GM19238 (cell line): ENCODE measurements around the gene TEF.
A peak's percentile ranks its signal among the peaks of the same experiment; 100 is the strongest.

Experiments
- DNase-seq: peaks from one replicate; pipeline ENCODE4 v3.0.0; 2011; ENCODE audit warnings: low spot score; ENCODE audit not compliant: insufficient read length

Gene TEF

DNA sequence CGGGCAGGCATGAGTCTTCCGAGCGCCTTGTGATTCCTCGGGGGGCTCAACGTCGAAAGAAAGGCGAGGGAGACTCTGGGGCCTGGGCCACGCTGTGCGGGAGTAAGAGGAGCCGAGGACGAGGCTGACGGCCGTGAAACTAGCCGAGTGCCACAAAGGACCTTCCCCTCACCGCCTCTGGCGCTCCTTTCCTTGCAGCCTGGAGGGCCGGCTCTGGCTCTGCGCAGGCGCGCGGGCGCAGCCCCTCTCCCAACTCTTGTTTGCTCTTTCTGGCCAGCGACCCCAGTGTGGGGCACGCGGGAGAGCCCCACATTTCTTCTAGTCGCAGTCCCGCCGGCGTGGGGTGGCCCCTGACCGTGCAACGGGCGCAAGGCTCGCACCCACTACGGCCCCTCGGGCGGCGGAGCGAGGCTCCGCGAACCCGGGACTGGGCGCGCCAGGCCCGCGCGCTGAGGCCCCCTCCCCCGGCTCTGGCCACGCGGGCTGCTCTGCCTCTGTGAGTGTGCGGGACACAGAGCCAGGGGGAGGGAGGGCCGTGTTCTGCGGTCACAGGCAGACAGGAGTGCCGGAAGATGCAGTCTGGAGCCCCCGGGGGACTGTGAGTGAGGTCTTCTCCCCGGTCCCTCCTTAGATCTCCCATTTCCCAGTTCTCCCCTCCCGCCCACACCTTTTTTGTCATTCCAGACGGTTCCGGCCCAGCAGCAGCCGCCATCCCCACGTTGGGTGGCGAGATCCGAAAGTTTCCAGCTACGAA lies 65.9 kb downstream of the TEF start:
- no peak for DNase-seq

DNA sequence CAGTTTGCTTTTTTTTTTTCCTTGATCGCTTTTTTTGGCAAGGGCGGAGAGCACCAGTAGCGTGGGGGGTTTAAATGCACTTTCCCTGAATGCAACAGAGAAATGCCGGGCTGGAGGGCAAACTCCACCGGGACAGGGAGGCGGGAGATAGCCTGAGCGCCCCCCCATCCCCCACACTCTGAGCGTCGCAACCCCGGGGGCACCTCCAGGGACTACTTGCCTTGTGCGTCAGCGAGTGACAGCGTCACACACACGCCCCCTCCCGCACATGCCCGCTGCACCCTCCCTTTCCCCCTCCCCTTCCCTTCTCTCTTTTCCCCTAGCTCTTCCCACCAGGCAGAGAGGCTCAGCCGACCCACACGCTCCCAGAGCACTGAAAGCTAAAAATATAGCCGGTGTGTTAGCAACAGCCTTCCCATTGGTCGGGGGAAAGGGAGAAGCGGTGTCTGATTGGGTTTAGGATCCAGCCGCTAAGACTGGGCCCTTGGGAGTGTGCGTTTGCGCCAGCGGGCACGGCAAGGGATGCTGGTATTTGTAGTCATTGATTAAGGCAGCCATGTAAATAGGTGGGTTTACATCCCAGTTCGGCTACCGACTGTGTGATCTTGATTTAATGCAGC lies 66.6 kb downstream of the TEF start:
- DNase-seq: peak; percentile 85
